Activated CD8-positive, alpha-beta memory T cell treated with anti-CD3 and anti-CD28 coated beads for 36 hours (primary cell): Measurements from ENCODE around the gene SPTBN1. TPM values are rescaled to one million over a fixed set of nuclear protein-coding genes. Genes with fewer than 3 reads are reported as not detected.
"Not testable (repeated sequence)": the region's sequence is repeated elsewhere in the genome, so short reads cannot be mapped to it uniquely, and the experiment has no call there.

ENCODE experiments used
- CTCF ChIA-PET: fragments of 350-600 bp; sonication (Branson Sonifier 250); formaldehyde crosslinking; loops from one replicate; lab custom pipeline; 2021; ENCODE audit warnings: antibody characterized with exemption; lab: Charles Lee
- POLR2A ChIA-PET: fragments of 350-600 bp; sonication (Branson Sonifier 250); formaldehyde crosslinking; loops from one replicate; lab custom pipeline; 2021; ENCODE audit warnings: antibody characterized with exemption; lab: Charles Lee
- total RNA-seq, 2 experiments: library from RNA; stranded (reverse); gene quantifications; one replicate each; pipeline ENCODE4 v1.2.3, GENCODE V29; 2021

Gene SPTBN1
- total RNA-seq, 2 experiments from 2014 or later = 42.1 to 42.5 TPM

DNA sequence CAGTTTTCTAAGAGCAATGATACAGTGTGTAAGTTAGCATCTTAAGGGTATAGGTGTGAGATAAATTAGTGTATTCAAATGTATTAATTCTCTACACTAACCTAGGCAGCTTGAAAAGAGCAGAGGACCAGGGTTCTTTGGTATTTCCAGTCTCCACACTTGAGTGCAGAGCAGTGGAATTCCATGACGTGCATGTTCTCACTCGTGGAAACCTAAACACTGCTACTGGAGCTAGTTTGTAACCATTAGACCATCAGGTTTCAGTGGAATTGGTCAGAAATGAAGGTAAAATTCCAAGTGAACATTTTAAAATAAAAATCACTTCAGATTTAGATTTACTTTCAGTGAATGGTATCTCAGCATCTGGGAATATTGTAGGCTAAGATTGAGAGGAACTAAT lies 9.0 kb downstream of the SPTBN1 start:
- ChIA-PET CTCF (no interaction called here), POLR2A (no interaction called here)

DNA sequence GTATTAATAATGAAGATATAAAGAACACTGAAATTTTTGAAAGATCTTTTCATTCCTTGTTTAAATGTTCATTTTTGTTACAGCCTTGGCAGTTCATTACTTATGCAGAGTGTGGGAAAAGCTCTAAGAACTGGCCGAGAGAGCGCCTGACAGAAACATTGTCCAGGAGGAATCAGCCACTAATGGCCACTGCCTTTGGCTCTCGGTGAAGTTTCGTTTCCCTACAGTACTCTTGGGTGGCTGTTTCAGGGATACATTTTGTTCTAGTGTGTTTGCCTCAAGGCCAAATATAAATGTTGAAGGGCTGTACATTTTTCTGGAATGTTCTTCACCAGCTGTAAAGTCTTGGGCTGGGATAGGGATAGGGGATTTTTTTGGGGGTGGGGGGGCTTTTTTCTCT lies 10.7 kb downstream of the SPTBN1 start:
- ChIA-PET POLR2A (no interaction called here), CTCF (interaction anchor here (1.1 kb wide), 1 partner anchor 17 kb away, joined by 3 read pairs; no protein-coding TSS in a partner anchor)

DNA sequence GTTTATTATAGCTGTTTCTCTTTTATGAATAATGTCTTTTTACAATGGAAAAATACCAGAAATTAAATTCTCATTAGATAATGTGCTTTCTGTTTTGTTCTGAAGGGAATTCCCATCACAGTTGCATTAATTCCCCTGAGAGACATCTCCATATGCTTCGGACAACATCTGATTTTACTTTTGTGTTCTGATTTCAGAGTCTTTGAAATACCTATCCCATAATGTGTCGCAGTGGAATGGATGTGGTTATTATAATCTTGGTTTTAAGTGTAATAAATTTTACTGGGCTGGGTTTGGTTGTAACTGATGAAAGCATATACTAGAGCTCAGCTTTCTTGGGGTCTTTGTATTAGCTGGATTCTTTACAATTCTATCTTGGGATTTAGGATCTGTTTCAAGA lies 12.5 kb downstream of the SPTBN1 start:
- POLR2A ChIA-PET = no interaction called here
- CTCF ChIA-PET = no interaction called here

DNA sequence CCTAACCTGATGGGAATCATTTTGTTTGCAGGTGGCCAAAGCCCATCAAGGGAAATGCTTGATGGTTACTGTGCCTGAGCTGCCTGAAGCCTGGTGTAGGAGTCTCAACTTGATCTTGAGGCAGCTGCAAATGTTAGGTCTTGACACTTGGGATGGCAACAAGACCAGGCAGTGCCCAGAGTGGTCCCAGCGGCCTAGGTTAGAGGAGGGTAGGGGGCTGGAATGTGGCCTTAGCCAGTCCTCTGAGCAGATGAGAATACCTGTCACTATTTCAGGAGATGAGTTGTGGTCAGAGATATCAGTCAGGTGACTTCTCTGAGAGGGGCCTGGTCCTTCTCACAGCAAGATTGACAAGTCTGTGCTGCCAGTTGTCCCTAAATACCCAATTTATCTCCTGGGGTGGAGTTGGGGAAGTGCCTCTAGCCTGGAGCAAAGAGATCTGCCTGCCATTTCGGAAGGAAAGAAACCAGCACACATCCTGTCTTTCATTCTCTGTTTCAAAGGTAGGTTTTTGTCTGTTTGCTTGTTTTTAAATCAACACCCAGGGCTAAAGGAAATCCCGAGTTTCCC lies 13.4 kb downstream of the SPTBN1 start:
- ChIA-PET CTCF (no interaction called here), POLR2A (no interaction called here)

DNA sequence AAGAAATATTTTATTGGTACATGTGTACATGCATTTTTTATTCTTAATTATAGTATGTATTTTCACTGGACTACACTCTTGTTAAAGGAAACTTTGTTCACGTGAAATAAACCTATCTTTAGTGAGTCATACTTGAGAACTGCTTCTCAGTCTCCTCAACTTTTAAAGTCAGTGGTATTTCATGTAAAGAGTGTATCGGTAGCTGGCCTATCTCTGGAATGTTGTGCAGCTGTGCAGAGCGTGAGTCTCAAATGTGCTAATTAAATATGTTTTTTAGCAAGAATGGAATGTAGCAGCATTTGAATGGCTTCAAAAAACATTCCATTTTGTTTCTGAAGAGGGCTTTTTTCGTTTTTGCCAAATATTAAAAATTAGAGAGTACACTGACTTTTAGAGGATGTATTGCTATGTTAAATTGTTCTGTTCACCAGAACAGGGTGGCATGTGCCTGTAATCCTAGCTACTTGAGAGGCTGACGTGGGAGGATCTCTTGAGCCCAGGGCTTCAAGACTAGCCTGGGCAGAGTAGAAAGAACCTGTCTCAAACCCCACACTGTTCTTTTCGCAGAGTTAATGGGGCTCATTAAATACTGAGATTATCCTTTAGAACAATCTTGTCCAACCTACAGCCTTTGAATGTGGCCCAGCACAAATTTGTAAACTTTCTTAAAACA lies 14.3 kb downstream of the SPTBN1 start:
- CTCF ChIA-PET = no interaction called here
- POLR2A ChIA-PET = no interaction called here

DNA sequence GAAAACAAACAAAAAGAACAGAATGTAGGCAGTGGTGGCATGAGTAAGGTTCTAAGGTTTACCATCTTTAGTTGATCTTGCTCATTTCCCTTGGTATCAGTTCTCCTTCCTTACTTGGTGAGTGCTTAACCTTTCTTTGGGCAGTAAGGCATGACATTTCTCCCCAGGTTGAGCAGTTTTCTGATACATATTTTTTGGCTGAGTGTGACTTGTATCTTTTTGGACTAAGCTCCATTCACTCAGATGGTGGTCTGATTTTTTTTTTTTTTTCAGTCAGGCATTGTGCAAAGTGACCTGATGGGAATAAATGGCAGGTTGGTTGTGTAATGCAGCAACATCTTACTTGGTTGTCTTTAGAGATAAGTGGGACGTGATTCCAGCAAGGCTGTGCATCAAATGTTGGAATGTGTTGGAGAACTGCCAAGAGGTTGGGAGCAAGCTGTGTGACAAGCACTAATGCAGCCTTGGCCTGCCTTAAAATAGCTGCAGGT lies 15.1 kb downstream of the SPTBN1 start:
- CTCF ChIA-PET = interaction anchor here (0.6 kb wide), 1 partner anchor 49 kb away, joined by 3 read pairs; no protein-coding TSS in a partner anchor
- POLR2A ChIA-PET = no interaction called here

DNA sequence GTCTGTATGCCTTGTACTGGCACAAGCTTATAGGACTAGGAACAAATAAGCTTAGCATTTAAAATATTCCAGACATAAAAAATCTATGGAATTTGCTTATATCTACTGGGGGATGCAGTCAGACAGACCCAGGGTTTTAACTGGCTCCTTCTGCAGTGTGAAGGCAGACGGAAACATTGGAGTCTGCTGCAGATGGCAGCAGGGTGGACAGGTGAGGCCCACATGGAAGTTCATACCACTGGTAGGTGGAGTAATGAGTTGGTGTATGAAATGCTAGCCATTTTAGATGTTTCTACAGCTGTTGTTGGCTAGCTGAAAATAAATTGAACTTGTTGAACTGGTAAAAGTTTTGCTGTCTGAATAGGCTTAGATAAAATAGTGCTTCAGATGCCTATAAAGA lies 17.7 kb downstream of the SPTBN1 start:
- ChIA-PET CTCF (no interaction called here), POLR2A (no interaction called here)

DNA sequence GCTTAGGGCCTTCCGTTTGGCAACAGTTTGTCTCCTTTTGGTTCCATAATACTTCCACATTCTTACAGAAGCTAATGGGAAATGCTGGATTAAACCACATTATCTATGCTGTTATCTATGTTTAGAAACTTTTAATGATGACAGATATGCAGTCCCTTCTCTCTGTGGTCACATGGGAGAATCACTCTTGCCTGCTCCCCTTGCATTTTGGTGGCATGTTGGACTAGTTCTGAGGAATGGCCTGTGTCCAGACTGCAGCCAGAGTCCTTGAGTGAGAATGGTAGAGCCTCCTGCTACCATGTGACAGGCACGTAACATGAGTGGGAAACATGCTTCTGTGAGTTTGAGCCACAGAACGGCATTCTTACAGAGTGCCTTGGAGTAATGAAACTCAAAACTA lies 19.2 kb downstream of the SPTBN1 start:
- ChIA-PET CTCF (no interaction called here), POLR2A (no interaction called here)

DNA sequence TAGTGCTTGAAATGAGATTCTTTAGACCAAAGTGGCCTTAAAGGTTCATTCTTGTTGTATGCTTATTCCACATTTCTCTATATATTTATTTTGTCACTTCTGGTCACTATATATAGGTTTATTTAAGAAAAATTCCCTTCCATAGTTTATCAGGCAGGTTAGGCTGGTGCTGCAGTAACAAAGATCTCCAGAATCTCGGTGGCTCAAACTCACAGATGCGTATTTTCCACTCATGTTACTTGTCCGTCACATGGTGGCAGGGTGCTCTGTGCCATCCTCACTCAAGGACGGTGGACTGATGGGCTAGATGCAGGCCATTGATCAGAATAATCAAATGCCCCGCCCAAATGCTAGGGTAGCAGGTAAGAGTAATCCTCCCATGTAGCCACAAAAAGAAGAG lies 19.8 kb downstream of the SPTBN1 start:
- POLR2A ChIA-PET = no interaction called here
- CTCF ChIA-PET = no interaction called here

DNA sequence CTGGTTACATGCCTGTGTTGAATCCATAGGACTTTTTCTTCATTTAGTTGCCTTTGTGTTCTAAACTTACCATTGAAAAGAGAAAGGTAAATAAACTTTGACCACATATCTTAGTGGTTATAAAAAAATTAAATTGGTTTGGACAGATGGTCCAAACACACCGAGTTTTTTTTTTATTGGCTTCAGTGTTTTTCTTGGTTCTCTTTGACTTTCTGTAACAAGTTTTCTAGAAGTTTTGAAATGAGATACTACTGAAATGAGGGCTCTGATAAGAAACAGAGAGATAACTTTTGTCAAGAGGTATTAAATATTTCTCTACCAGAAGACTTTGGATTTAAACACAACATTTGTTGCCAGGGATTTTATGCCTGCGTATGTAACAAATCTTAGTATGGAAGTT lies 20.7 kb downstream of the SPTBN1 start:
- ChIA-PET POLR2A (no interaction called here), CTCF (no interaction called here)

DNA sequence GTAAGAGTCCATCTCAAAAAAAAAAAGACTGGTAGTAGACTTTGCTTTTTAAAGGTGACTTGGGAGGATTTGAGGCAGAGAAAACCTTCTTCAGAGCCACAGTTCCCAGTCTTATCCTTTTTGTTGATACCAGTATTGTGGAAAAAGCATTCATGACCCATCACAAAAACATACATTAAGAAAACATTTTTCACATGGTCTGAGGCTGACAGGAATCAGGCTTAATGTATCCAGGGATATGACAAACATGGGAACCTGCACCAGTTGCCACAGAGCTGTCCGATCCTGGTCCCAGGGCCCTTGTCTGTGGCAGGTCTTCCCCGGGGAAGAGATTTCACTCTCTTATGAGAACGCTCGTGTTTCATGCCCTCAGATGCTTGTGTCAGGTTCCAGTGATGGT lies 21.8 kb downstream of the SPTBN1 start:
- ChIA-PET POLR2A (no interaction called here), CTCF (no interaction called here)

DNA sequence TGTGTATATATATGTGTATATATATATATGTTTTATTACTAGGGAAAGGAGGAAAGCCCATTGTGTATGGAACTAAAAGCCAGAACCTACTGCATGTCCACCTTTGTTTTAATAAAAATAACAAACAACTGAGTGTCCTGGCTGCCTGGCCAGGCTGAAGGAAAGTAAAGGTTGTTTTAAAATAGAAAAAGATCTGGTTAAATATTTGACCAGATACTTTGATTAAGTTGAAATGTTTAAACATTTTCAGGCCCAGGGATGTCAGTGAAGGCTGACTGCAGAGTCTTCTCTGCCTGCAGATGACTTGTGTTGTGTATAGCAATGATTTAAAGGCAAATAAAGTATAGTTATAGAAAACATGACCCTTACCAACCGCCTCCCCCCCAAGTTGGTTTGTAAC lies 22.8 kb downstream of the SPTBN1 start:
- CTCF ChIA-PET = no interaction called here

DNA sequence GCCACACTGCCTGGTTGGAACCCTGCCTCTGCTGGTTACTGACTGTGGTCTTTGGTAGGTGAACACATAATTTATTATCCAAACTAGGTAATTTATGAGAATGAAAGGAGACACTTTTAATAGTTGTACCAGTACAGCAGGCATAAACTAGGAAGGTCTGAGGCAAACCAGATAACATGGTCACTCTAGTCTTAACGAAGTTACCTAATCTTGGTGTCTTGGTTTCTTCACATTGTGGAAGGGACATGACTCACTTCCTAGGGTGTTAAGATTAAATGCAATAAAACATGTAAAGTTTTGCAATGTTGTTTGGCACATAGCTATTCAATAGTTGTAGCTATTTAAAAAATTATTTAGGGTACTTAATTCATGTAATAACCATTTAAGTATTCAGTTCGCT lies 23.3 kb downstream of the SPTBN1 start:
- CTCF ChIA-PET = no interaction called here
- POLR2A ChIA-PET = no interaction called here

More for the DNA sequence above, 22.8 kb downstream of the SPTBN1 start:
- POLR2A ChIA-PET = no interaction called here

DNA sequence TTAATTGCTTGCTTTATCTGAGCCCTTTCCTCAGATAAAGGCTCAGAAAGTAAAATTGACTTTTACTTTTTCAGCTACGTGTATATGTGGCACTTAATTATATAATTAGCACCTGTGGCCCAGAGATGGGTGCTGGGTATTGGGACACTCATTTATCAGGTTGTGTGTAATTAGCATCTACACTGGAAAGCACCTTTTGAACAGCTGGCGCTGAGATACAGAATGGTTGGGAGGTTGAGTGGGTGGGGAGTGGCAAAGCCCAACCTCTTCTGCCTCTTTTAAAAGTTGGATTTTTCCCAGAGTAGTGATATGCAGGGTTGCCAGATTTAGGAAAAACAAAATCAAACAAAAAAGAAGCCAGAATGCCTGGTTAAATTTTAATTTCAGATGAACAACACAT lies 23.9 kb downstream of the SPTBN1 start:
- CTCF ChIA-PET = interaction anchor here (0.6 kb wide), 1 partner anchor 9 kb away, joined by 4 read pairs; no protein-coding TSS in a partner anchor
- POLR2A ChIA-PET = no interaction called here

DNA sequence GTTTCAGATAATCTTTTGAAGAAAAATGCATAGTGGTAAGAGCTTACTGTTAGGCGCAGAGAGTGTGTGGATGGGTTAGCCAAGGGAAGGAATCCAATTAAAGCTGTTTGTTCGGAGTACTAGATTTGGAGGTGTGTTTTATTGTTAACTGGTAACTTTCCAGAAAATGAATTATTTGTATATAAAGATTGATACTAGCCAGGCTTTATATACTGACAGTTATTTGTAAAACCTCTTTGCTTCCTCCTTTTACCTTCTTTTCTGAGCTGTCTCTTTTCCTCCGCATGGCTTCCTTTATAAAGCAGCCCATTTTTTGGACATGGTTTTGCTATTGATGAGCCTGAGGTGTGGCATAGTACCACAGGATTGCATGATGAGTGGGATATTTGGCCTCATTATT lies 25.6 kb downstream of the SPTBN1 start:
- CTCF ChIA-PET = no interaction called here

DNA sequence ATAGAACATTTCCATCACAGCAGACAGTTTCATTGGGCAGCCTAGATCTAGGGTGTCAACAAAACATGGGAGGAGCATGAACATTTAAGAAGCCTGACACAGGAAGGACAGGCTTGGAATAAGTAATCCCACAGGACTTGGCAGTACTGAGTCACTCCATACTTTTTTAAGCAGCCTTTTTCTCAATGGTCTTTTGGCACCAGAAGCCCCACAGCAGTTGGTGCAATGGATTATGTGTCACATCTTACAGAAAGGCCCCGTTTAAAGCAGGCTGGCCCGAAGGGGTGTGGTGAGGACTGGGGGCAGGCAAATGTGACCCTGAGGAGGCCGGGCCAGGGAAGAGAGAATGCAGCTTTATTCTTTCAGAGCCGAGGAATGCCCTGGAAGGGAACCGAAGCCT lies 26.6 kb downstream of the SPTBN1 start:
- ChIA-PET CTCF (no interaction called here), POLR2A (no interaction called here)

More for the DNA sequence above, 25.6 kb downstream of the SPTBN1 start:
- POLR2A ChIA-PET = no interaction called here

DNA sequence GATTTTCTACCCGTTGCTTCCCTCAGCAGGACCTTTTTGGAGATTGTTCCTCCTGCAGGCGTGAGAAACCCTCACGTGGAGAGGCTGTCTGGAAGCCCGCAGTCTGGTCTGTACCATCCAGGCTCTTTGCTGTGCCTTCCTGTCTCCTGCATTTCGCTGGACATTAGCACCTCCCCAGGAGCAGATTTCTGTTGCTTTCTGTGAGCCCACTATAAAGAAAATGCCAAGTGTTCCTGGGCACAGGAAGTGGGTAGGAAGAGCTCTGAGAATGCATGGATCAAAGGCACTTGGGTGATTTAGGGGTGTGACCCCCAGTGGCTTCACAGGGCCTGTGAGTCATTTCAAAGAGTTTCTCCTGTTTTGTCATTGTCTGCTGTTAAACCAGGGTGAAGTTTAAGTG lies 27.3 kb downstream of the SPTBN1 start:
- ChIA-PET POLR2A (no interaction called here), CTCF (interaction anchor here (0.9 kb wide), 1 partner anchor 16 kb away, joined by 3 read pairs; no protein-coding TSS in a partner anchor)

DNA sequence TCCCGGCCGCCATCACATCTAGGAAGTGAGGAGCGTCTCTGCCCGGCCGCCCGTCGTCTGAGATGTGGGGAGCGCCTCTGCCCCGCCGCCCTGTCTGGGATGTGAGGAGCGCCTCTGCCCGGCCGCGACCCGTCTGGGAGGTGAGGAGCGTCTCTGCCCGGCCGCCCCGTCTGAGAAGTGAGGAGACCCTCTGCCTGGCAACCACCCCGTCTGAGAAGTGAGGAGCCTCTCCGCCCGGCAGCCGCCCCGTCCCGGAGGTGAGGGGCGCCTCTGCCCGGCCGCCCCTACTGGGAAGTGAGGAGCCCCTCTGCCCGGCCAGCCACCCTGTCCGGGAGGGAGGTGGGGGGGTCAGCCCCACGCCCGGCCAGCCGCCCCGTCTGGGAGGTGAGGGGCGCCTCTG lies 29.6 kb downstream of the SPTBN1 start:
- POLR2A ChIA-PET, CTCF ChIA-PET: not testable (repeated sequence)

DNA sequence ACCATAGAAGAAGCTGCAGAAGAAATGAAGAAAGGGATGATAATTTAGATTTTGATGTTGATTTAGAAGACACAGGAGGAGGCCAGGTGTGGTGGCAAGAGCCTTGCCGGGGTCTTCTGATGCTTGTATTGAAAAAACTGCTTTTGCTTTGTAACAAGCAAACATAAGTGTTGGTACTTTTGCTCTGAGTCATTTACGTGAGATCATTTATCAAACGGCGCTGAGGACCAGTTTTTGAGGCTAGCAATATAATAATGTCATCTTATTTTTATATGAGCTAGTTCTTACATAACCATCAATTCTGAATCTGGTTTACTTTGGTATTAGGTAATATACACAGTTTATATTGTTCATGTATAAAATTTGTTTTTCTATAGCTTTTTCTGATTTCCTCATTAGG lies 30.6 kb downstream of the SPTBN1 start:
- CTCF ChIA-PET = no interaction called here

DNA sequence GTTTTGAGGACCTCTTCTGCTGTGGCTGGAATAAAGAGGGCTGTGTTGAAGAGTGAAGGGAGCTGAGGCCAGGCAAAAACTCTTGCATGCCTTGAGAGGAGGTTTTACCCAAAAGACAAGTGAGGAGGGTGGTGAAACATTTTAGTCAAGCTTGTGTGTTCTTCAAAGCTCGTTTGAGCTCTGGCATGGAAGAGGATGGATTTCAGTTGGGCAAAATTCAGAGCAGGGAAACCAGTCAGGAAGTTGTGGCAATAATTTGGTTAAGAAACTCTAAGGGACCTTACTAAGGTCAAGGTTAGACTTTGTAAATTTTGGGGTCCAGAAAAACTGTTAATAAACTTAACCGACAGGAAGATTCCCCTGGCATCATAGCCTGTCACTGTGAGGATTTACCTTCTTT lies 34.7 kb downstream of the SPTBN1 start:
- ChIA-PET CTCF (no interaction called here), POLR2A (no interaction called here)

More for the DNA sequence above, 30.6 kb downstream of the SPTBN1 start:
- POLR2A ChIA-PET = no interaction called here

DNA sequence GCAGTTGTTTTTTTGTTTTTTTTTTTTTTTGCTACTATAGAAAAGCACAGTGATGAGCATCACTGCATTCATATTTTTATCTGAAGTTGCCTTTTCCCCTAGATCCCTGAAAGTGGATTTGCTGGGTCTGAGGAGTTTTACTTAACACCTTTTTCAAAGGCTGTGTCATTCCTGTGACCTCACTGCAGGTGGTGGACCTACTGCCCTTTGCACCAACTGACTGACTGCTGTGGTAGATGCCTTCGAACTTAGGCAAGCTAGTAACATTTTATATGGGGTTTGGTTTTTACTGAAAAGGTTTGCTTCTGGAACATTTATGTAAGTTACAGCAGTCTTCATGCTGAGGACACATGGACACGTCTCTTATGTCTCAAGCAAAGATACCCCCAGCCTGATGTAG lies 36.2 kb downstream of the SPTBN1 start:
- POLR2A ChIA-PET = no interaction called here
- CTCF ChIA-PET = interaction anchor here (0.7 kb wide), 1 partner anchor 157 kb away, joined by 4 read pairs; no protein-coding TSS in a partner anchor
